HFF-Myc (cell line): ENCODE measurements around the gene EPB41L4B.

Experiments used
- DNase-seq: peaks from one replicate; pipeline ENCODE4 v3.0.0-alpha.2; 2011; ENCODE audit warnings: low read depth; ENCODE audit errors: extremely low read depth
- H3K4me3 ChIP-seq: replicated peaks from 2 replicates; pipeline ENCODE4 v1.5.1; 2011; ENCODE audit warnings: low read depth, mild to moderate bottlenecking, control low read depth, low read length
- TF ChIP-seq, protein P1 (sequence below): IDR thresholded peaks from 2 replicates; pipeline ENCODE4 v1.5.1; 2012; ENCODE audit warnings: mild to moderate bottlenecking, low read depth, low read length, control low read depth; ENCODE audit errors: missing control alignments

EPB41L4B gene

DNA sequence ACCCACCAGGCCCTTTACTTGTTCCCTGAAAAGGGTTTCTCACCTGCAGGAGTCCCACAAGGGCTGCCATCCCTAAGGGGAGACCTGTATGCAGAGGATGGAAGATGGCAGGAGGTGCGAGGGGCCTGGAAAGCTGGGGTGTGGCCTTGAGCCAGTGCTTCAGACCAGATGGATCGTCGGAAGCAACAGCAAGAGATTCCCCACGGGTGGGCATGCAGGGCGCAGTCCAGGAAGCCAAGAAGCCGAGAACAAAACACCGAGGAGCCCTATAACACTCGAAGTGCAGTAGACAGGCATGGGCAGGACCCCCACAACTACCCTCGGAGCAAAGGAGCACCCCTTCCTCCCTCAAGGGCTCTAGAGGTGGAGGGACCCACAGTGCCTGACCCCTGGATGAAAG lies 129.1 kb downstream of the EPB41L4B start:
- TF ChIP-seq, protein P1, sequence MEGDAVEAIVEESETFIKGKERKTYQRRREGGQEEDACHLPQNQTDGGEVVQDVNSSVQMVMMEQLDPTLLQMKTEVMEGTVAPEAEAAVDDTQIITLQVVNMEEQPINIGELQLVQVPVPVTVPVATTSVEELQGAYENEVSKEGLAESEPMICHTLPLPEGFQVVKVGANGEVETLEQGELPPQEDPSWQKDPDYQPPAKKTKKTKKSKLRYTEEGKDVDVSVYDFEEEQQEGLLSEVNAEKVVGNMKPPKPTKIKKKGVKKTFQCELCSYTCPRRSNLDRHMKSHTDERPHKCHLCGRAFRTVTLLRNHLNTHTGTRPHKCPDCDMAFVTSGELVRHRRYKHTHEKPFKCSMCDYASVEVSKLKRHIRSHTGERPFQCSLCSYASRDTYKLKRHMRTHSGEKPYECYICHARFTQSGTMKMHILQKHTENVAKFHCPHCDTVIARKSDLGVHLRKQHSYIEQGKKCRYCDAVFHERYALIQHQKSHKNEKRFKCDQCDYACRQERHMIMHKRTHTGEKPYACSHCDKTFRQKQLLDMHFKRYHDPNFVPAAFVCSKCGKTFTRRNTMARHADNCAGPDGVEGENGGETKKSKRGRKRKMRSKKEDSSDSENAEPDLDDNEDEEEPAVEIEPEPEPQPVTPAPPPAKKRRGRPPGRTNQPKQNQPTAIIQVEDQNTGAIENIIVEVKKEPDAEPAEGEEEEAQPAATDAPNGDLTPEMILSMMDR, result no peak
- no peak overlapping the region for H3K4me3 ChIP-seq
- DNase-seq, result no peak

DNA sequence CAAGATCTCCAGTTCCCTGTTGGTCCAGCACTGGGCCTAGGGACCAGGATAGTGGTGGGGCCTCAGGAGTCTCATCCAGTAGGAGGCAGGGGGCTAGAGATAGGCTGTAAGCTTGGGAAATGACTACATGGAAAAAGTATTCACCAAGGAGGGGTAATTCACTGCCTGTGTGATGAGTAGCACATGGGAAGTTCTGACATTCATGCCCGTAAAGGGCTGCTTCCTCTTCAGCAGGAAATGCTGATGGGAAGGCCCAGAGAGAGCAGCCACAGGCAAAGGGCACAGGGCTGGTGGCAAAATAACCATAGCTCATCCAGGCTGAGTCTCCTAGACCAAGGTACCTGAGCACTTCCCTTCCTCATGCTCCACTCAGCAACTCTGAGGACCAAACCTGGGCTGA lies 130.7 kb downstream of the EPB41L4B start:
- TF ChIP-seq, protein P1, result no peak
- no peak for DNase-seq
- H3K4me3 ChIP-seq, result no peak overlapping the region

DNA sequence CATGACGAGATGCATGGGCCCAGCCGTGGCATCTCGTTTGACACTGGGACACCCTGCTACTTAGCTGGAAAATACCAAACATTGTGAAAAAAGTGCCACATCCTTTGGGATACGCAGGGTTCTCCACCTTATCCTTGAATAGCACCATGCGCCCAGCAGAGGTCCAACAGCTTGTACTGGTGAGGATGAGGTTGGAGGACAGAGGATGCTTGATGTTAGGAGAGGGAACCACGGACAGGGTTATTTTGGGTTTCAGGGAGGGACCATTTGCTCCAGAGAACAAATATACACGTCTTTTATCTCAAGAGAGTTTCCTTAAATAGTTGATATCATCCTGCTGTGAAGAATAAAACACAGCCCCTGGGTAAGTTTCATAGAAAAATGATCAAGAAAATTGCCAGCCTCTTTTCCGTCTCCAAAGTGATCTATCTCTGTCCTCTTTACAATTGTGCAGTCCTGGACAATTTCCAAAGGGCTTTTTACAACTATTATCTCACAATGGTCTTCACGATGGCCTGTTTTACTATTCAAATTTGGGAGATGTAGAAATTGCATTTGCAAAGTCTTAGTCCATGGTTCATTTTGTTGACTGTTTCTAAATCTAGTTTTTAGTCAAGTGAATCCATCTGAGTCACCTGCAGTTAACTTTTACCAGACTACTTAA lies 133.9 kb downstream of the EPB41L4B start:
- no peak for DNase-seq
- TF ChIP-seq, protein P1, result no peak
- no peak overlapping the region for H3K4me3 ChIP-seq

DNA sequence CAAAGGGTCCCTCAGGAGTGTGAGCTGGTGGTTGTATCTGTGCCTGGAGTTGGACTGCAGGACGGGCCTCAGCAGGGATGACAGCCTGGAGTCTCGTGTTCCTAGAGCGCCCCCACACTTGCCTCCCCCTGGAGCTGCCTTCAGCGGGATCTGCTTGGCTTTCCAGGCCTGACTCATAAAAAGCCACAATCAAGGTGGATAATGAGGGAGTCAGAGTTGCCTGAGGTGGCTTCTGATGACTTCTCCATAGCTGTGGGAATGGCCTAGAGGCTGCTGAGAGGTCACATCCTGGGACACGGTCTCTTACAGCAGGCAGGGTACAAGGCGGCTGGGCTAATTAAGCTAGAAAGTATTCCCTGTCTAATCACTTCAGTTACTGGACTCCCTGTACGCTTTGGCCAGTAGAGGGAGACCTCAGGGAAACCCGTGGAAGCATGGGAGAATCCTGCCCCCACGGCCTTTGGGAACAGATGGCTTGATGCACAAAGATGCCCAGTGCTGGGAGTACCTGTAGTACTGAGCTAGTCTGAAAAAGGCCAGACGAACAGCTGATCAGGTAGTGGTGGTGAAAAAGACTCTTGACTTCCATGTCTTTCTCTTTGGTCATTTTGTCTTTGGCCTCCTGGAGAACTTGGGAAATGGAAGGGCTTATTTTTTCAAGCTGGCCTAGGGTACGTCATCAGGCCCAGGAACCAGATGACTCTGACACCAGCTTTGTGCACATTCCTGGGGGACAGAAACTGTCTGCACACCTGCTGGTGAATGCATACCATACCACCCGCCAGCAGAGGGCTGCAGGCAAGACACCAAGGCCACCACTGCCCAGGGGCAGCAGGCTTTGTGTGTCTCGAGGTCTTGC lies 137.7 kb downstream of the EPB41L4B start:
- DNase-seq, result no peak
- TF ChIP-seq, protein P1, result peak; percentile 57
- H3K4me3 ChIP-seq, result no peak overlapping the region

DNA sequence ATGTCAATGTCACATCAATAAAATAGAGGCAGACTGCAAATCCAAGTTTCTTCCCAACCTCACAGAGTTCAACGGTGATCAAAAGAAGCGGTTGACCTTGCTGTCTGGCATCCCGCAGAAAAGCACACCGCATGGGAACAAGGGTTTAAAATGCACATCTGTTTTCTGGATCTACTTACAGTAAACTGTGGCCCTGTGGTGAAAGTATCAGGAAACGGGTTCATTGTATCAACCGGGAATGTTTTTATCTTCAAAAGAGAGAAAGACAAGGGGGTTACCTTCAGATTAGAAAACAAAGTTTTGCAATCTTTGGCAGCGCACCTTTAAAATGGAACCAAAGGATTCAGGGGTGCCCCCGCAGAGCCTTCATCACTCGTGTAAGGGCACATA lies 138.3 kb downstream of the EPB41L4B start:
- H3K4me3 ChIP-seq, result no peak overlapping the region
- TF ChIP-seq, protein P1, result no peak
- no peak for DNase-seq

DNA sequence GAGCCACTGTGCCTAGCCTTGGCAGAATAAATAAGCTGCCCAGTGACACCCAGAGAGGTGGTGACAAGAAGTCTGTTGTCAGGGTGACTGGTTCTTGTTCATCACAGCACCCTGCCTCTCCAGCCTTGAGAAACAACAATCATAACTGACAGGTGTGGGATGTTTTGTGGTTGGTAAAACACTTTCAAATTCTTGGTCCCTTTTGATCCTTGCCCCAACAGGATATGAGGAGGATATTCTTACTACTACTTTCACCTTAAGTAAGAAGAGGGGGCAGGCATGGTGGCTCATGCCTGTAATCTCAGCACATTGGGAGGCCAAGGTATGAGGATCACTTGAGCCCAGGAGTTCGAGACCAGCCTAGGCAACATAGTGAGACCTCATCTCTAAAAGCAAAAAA lies 139.6 kb downstream of the EPB41L4B start:
- H3K4me3 ChIP-seq, result no peak overlapping the region
- no peak for DNase-seq
- TF ChIP-seq, protein P1, result no peak
